NCI-H69 (cell line): ENCODE data around the gene R3HDM2.

Experiments
- DNase-seq: peaks from one replicate; lab custom pipeline; 2025; lab: John Stamatoyannopoulos, UW

The R3HDM2 gene

GRCh38 chr12:57268264-57268663, 162.6 kb downstream of the R3HDM2 start:
- no peak for DNase-seq

GRCh38 chr12:57266681-57267080, 164.2 kb downstream of the R3HDM2 start:
- no peak for DNase-seq

- DNase-seq, result no peak
Measured at GRCh38 chr12:57263096-57263495, 167.7 kb downstream of the R3HDM2 start.

GRCh38 chr12:57262126-57262822, 168.6 kb downstream of the R3HDM2 start:
- DNase-seq, result peak; percentile 35

- peak; percentile 94 for DNase-seq
Measured at GRCh38 chr12:57261428-57261865, 169.4 kb downstream of the R3HDM2 start.

- no peak for DNase-seq
Measured at GRCh38 chr12:57260366-57260765, 170.5 kb downstream of the R3HDM2 start.

GRCh38 chr12:57258977-57259970, 171.6 kb downstream of the R3HDM2 start:
- DNase-seq, result no peak

- no peak for DNase-seq
Measured at GRCh38 chr12:57255916-57256315, 174.9 kb downstream of the R3HDM2 start.

GRCh38 chr12:57254506-57255280, 176.2 kb downstream of the R3HDM2 start:
- no peak for DNase-seq

- DNase-seq, result no peak
Measured at GRCh38 chr12:57250956-57251355, 179.9 kb downstream of the R3HDM2 start, which contains the start of gene STAC3. STAC3 (minus strand) TSS chr12:57251187; CDS start chr12:57249636, 1,551 bp downstream.

- no peak for DNase-seq
Measured at GRCh38 chr12:57250541-57250940, 180.3 kb downstream of the R3HDM2 start.

- no peak for DNase-seq
Measured at GRCh38 chr12:57248934-57249742, 181.7 kb downstream of the R3HDM2 start.

GRCh38 chr12:57247041-57247440, 183.8 kb downstream of the R3HDM2 start:
- no peak for DNase-seq

GRCh38 chr12:57244312-57244696, 186.5 kb downstream of the R3HDM2 start:
- DNase-seq, result peak; percentile 47

- DNase-seq, result peak; percentile 96
Measured at GRCh38 chr12:57243521-57244311, 187.1 kb downstream of the R3HDM2 start.

GRCh38 chr12:57242691-57243454, 188.0 kb downstream of the R3HDM2 start:
- DNase-seq, result peak; percentile 99

GRCh38 chr12:57242329-57242690, 188.5 kb downstream of the R3HDM2 start:
- DNase-seq, result peak; percentile 96

GRCh38 chr12:57241402-57242310, 189.2 kb downstream of the R3HDM2 start:
- peak; percentile 77 for DNase-seq
